ENCODE results near the gene AOPEP. TPM values are rescaled to one million over a fixed set of nuclear protein-coding genes. Genes with fewer than 3 reads are reported as not detected.

AOPEP gene
- total and polyA plus RNA-seq, 4 donors: 29.0 to 121 (median 60.0) TPM

- 96% methylated on average over 3 of the region's 3 CpGs for WGBS, 2 donors
- Histone ChIP-seq H3K9me3 (ENCODE audit: control insufficient read depth in 4 of 4, insufficient read depth in 3 of 4, low read length in 3 of 4) (no peaks in the 10 kb centered on the region), H3K4me1 (ENCODE audit: control insufficient read depth in 5 of 5, insufficient read depth in 5 of 5, low read length in 5 of 5) (peaks cover 0 to 30% (median 2%) of the 10 kb centered on the region in 5 donors), H3K4me3 (no peak overlapping the region), H3K9ac (ENCODE audit: insufficient read depth in 1 of 2, low read length in 2 of 2) (no peak overlapping the region), H3K27me3 (ENCODE audit: control insufficient read depth in 3 of 3, insufficient read depth in 3 of 3, low read length in 2 of 3) (no peaks in the 10 kb centered on the region), H3K27ac (ENCODE audit: low read depth in 1 of 2, low read length in 1 of 2) (no peak overlapping the region), H3K36me3 (ENCODE audit: control insufficient read depth in 4 of 4, insufficient read depth in 4 of 4, low read length in 4 of 4) (peaks cover 0 to 2% (median 0%) of the 10 kb centered on the region in 4 donors)
- no peak for DNase-seq
- no peak for TF ChIP-seq CTCF (IDR thresholded peaks at IDR 0.05; ENCODE audit: control extremely low read depth, extremely low read depth)
- ATAC-seq (ENCODE audit: insufficient read depth, low FRiP score): no peak
These were observed 44.6 kb downstream of the AOPEP start for GRCh38 chr9:94771096-94771495.

- no peaks in the 10 kb centered on the region for H3K9me3 ChIP-seq (ENCODE audit: control insufficient read depth in 4 of 4, insufficient read depth in 3 of 4, low read length in 3 of 4)
- no peak overlapping the region for H3K4me3 ChIP-seq
- 87 to 88% methylated on average over 3 of the region's 3 CpGs for WGBS, 2 donors
- no peak overlapping the region for H3K27ac ChIP-seq (ENCODE audit: low read depth in 1 of 2, low read length in 1 of 2)
- H3K27me3 ChIP-seq (ENCODE audit: control insufficient read depth in 3 of 3, insufficient read depth in 3 of 3, low read length in 2 of 3): no peaks in the 10 kb centered on the region
- H3K9ac ChIP-seq (ENCODE audit: insufficient read depth in 1 of 2, low read length in 2 of 2): no peak overlapping the region
- H3K4me1 ChIP-seq (ENCODE audit: control insufficient read depth in 5 of 5, insufficient read depth in 5 of 5, low read length in 5 of 5): peaks cover 0 to 30% (median 2%) of the 10 kb centered on the region in 5 donors
- DNase-seq (no peak), ATAC-seq (ENCODE audit: insufficient read depth, low FRiP score) (no peak)
- H3K36me3 ChIP-seq (ENCODE audit: control insufficient read depth in 4 of 4, insufficient read depth in 4 of 4, low read length in 4 of 4): peaks cover 0 to 2% (median 0%) of the 10 kb centered on the region in 4 donors
- no peak for TF ChIP-seq CTCF (IDR thresholded peaks at IDR 0.05; ENCODE audit: control extremely low read depth, extremely low read depth)
These were observed 45.6 kb downstream of the AOPEP start for GRCh38 chr9:94772144-94772543.

- Histone ChIP-seq H3K9ac (ENCODE audit: insufficient read depth in 1 of 2, low read length in 2 of 2) (no peak overlapping the region), H3K36me3 (ENCODE audit: control insufficient read depth in 4 of 4, insufficient read depth in 4 of 4, low read length in 4 of 4) (peaks cover 0 to 2% (median 0%) of the 10 kb centered on the region in 4 donors), H3K27ac (ENCODE audit: low read depth in 1 of 2, low read length in 1 of 2) (no peak overlapping the region), H3K4me3 (no peak overlapping the region), H3K9me3 (ENCODE audit: control insufficient read depth in 4 of 4, insufficient read depth in 3 of 4, low read length in 3 of 4) (no peaks in the 10 kb centered on the region), H3K27me3 (ENCODE audit: control insufficient read depth in 3 of 3, insufficient read depth in 3 of 3, low read length in 2 of 3) (no peaks in the 10 kb centered on the region), H3K4me1 (ENCODE audit: control insufficient read depth in 5 of 5, insufficient read depth in 5 of 5, low read length in 5 of 5) (peaks cover 0 to 30% (median 2%) of the 10 kb centered on the region in 5 donors)
- WGBS, 2 donors: 71 to 86% methylated on average over 4 of the region's 4 CpGs
- peak; percentile 78 to 88 (median 84) for DNase-seq
- ATAC-seq (ENCODE audit: insufficient read depth, low FRiP score): no peak
- no peak for TF ChIP-seq CTCF (IDR thresholded peaks at IDR 0.05; ENCODE audit: control extremely low read depth, extremely low read depth)
These were observed 46.3 kb downstream of the AOPEP start for GRCh38 chr9:94772639-94773303.
